HepG2 (cell line): ENCODE data around the gene RIPOR3. TPM values are rescaled to one million over a fixed set of nuclear protein-coding genes. Genes with fewer than 3 reads are reported as not detected.
A peak's percentile ranks its signal among the peaks of the same experiment; 100 is the strongest.

Experiments
- ARNT2 ChIP-seq: sonication (generic); formaldehyde crosslinking; IDR thresholded peaks from 2 replicates; pipeline ENCODE4 v1.8.0; 2022; ENCODE audit warnings: mild to moderate bottlenecking, low read depth, missing genetic modification reagents, moderate library complexity
- BHLHE40 ChIP-seq: IDR thresholded peaks from 2 replicates; pipeline ENCODE4 v1.6.1; 2011; ENCODE audit warnings: low read length, improper control_type of control experiment
- FUBP1 ChIP-seq: sonication (generic); formaldehyde crosslinking; IDR thresholded peaks from 2 replicates; pipeline ENCODE4 v1.5.1; 2020; ENCODE audit warnings: missing genetic modification reagents, mild to moderate bottlenecking, borderline replicate concordance
- JDP2 ChIP-seq: sonication (generic); formaldehyde crosslinking; IDR thresholded peaks from 2 replicates; pipeline ENCODE4 v1.8.1; 2022; ENCODE audit warnings: missing genetic modification reagents, borderline replicate concordance
- MED8 ChIP-seq: sonication (generic); formaldehyde crosslinking; IDR thresholded peaks from 2 replicates; pipeline ENCODE4 v1.8.1; 2023; ENCODE audit warnings: mild to moderate bottlenecking, missing genetic modification reagents; ENCODE audit not compliant: insufficient replicate concordance
- NCOA1 ChIP-seq: sonication (generic); formaldehyde crosslinking; IDR thresholded peaks from 2 replicates; pipeline ENCODE4 v1.9.0; 2021; ENCODE audit warnings: missing genetic modification reagents
- PAXIP1 ChIP-seq: sonication (generic); formaldehyde crosslinking; conservative IDR thresholded peaks from 2 replicates; pipeline ENCODE4 v1.4.0; 2020; ENCODE audit warnings: mild to moderate bottlenecking, missing genetic modification reagents, moderate library complexity
- RERE ChIP-seq: IDR thresholded peaks from 2 replicates; pipeline ENCODE4 v1.6.1; 2016; ENCODE audit warnings: low read depth, missing genetic modification reagents, missing compliant biosample characterization
- SMARCE1 ChIP-seq: fragments of 450-650 bp; IDR thresholded peaks from 2 replicates; pipeline ENCODE4 v1.6.1; 2017; ENCODE audit warnings: borderline replicate concordance
- TOE1 ChIP-seq: sonication (generic); formaldehyde crosslinking; IDR thresholded peaks from 2 replicates; pipeline ENCODE4 v1.4.0; 2020; ENCODE audit warnings: mild to moderate bottlenecking, missing genetic modification reagents
- ZC3H13 ChIP-seq: sonication (generic); formaldehyde crosslinking; IDR thresholded peaks from 2 replicates; pipeline ENCODE4 v1.8.1; 2023; ENCODE audit warnings: mild to moderate bottlenecking, missing genetic modification reagents, moderate library complexity
- ZFP36L2 ChIP-seq: sonication (generic); formaldehyde crosslinking; IDR thresholded peaks from 2 replicates; pipeline ENCODE4 v1.4.0; 2020; ENCODE audit warnings: missing genetic modification reagents
- ZNF101 ChIP-seq: sonication (generic); formaldehyde crosslinking; IDR thresholded peaks from 2 replicates; pipeline ENCODE4 v1.4.0; 2020; ENCODE audit warnings: mild to moderate bottlenecking, low read depth, missing genetic modification reagents, borderline replicate concordance
- ZNF224 ChIP-seq: sonication (generic); formaldehyde crosslinking; IDR thresholded peaks from 2 replicates; pipeline ENCODE4 v1.5.0; 2020; ENCODE audit warnings: mild to moderate bottlenecking, missing genetic modification reagents
- ZNF282 ChIP-seq: fragments of 450-650 bp; IDR thresholded peaks from 2 replicates; pipeline ENCODE4 v1.6.1; 2018; ENCODE audit not compliant: partially characterized antibody
- ZNF558 ChIP-seq: sonication (generic); formaldehyde crosslinking; IDR thresholded peaks from 2 replicates; pipeline ENCODE4 v1.9.0; 2022; ENCODE audit warnings: mild to moderate bottlenecking, missing genetic modification reagents, borderline replicate concordance
- ZNF614 ChIP-seq: IDR thresholded peaks from 2 replicates; pipeline ENCODE4 v1.6.1; 2018; ENCODE audit warnings: missing biosample characterization, missing genetic modification reagents, inconsistent platforms, borderline replicate concordance
- ZNF737 ChIP-seq: sonication (generic); formaldehyde crosslinking; IDR thresholded peaks from 2 replicates; pipeline ENCODE4 v1.5.0; 2020; ENCODE audit warnings: missing genetic modification reagents, mild to moderate bottlenecking, borderline replicate concordance
- polyA plus RNA-seq, 8 experiments: library from polyadenylated mRNA; depleted of rRNA in 3 of 8; stranded (reverse) in 7 of 8; unstranded in 1 of 8; fragments of >200 nt; fragmentation: Illumina TruSeq in 4 of 8; extraction: Trizol in 4 of 8; gene quantifications; 2 replicates each; pipeline versions ENCODE4 v1.2.1 to v1.2.3, GENCODE V29; 2011 to 2016; ENCODE audit warnings: low read depth in 4 of 8, missing spikeins in 1 of 8, mixed read lengths in 1 of 8; ENCODE audit not compliant: insufficient read depth in 1 of 8
- total RNA-seq, 5 experiments: library from RNA; depleted of rRNA; stranded (reverse); fragments of >200 nt; fragmentation: Illumina TruSeq; extraction: Trizol; gene quantifications; 2 replicates each; pipeline ENCODE4 v1.2.3, GENCODE V29; 2016; ENCODE audit warnings: low read depth in 1 of 5

Gene RIPOR3
- total and polyA plus RNA-seq, 2 of the 13 experiments (the other 11 are each of a cell fraction or from before 2014, with no cell fraction given) = 0.18 TPM; not detected in 1

- TF ChIP-seq PAXIP1 (CRISPR knock-in tag) = peak; percentile 98
- no peak for TF ChIP-seq ZNF101 (CRISPR knock-in tag)
- peak; percentile 99 for TF ChIP-seq ZNF614 (CRISPR knock-in tag)
- no peak; the same call in 1 of the 2 replicates for TF ChIP-seq FUBP1 (CRISPR knock-in tag)
- TF ChIP-seq ZNF737 (CRISPR knock-in tag) = no peak; the same call in 1 of the 2 replicates
- no peak for TF ChIP-seq ZC3H13
- no peak for TF ChIP-seq ZNF558 (CRISPR knock-in tag)
- TF ChIP-seq ARNT2 (CRISPR knock-in tag) = peak; percentile 95
- no peak for TF ChIP-seq JDP2 (CRISPR knock-in tag)
- TF ChIP-seq ZFP36L2 (CRISPR knock-in tag) = no peak
- TF ChIP-seq ZNF224 (CRISPR knock-in tag) = no peak
- peak; percentile 46; the same call in 1 of the 2 replicates for TF ChIP-seq TOE1 (CRISPR knock-in tag)
- peak; percentile 89; the same call in 1 of the 2 replicates for TF ChIP-seq RERE (CRISPR knock-in tag)
- TF ChIP-seq MED8 (CRISPR knock-in tag) = no peak
- no peak for TF ChIP-seq NCOA1 (CRISPR knock-in tag)
- TF ChIP-seq BHLHE40 = peak; percentile 98
- TF ChIP-seq ZNF282 = no peak
- 0 out of 2 replicates have a peak, but pooled peaks have one; percentile 56 for TF ChIP-seq SMARCE1
Measured at GRCh38 chr20:50645253-50646068, 45.9 kb downstream of the RIPOR3 start (continued).
